Hepatocyte (in vitro differentiated cells): ENCODE measurements around the gene CPNE4. TPM values are rescaled to one million over a fixed set of nuclear protein-coding genes. Genes with fewer than 3 reads are reported as not detected.

Source experiments
- DNase-seq: peaks from one replicate; pipeline ENCODE4 v3.0.0-alpha.2; 2016; ENCODE audit warnings: low spot score
- H2AFZ ChIP-seq: fragments of 200-600 bp; sonication (generic); 2 replicates; pipeline ENCODE4 v1.6.0; 2016; ENCODE audit warnings: antibody characterized with exemption, mild to moderate bottlenecking
- H3K27ac ChIP-seq: fragments of 200-600 bp; sonication (generic); 2 replicates; pipeline ENCODE4 v1.5.1; 2016; ENCODE audit warnings: mild to moderate bottlenecking
- H3K27me3 ChIP-seq: fragments of 200-600 bp; sonication (generic); 2 replicates; pipeline ENCODE4 v1.6.1; 2016
- H3K36me3 ChIP-seq: fragments of 200-600 bp; sonication (generic); replicated peaks from 2 replicates; pipeline ENCODE4 v1.5.1; 2016; ENCODE audit warnings: low read depth; ENCODE audit not compliant: insufficient read depth
- H3K4me1 ChIP-seq: fragments of 200-600 bp; sonication (generic); 2 replicates; pipeline ENCODE4 v1.5.1; 2016; ENCODE audit warnings: mild to moderate bottlenecking, moderate library complexity; ENCODE audit not compliant: insufficient read depth
- H3K4me2 ChIP-seq: fragments of 200-600 bp; sonication (generic); 2 replicates; pipeline ENCODE4 v1.6.0; 2016
- H3K4me3 ChIP-seq: fragments of 200-600 bp; sonication (generic); 2 replicates; pipeline ENCODE4 v1.5.1; 2016; ENCODE audit warnings: mild to moderate bottlenecking
- H3K79me2 ChIP-seq: fragments of 200-600 bp; sonication (generic); 2 replicates; pipeline ENCODE4 v1.6.0; 2017; ENCODE audit warnings: mild to moderate bottlenecking
- H3K9me2 ChIP-seq: fragments of 200-600 bp; sonication (generic); replicated peaks from 2 replicates; pipeline ENCODE4 v1.6.0; 2017; ENCODE audit warnings: mild to moderate bottlenecking; ENCODE audit not compliant: insufficient read depth
- H3K9me3 ChIP-seq: fragments of 200-600 bp; sonication (generic); 2 replicates; pipeline ENCODE4 v1.5.1; 2016; ENCODE audit warnings: low read depth, mild to moderate bottlenecking
- H4K20me1 ChIP-seq: fragments of 200-600 bp; sonication (generic); 2 replicates; pipeline ENCODE4 v1.6.0; 2016; ENCODE audit warnings: mild to moderate bottlenecking; ENCODE audit not compliant: insufficient read depth, poor library complexity, severe bottlenecking
- EZH2 ChIP-seq: fragments of 200-600 bp; sonication (generic); IDR thresholded peaks from 2 replicates; pipeline ENCODE4 v1.6.1; 2016; ENCODE audit warnings: antibody characterized with exemption, mild to moderate bottlenecking, borderline replicate concordance
- EZH2phosphoT487 ChIP-seq: fragments of 200-600 bp; sonication (generic); IDR thresholded peaks from one replicate; pipeline ENCODE4 v1.6.1; 2018; ENCODE audit warnings: antibody characterized with exemption, mild to moderate bottlenecking, low read depth, moderate library complexity; ENCODE audit not compliant: unreplicated experiment, severe bottlenecking
- WGBS: methylation state at CpG from one replicate; pipeline ENCODE4 v1.1.6; 2016; ENCODE audit warnings: low lambda C conversion rate; ENCODE audit errors: missing lambda C conversion rate; 5-methylcytosine and 5-hydroxymethylcytosine counted together
- polyA plus RNA-seq: library from polyadenylated mRNA; unstranded; fragments of >200 nt; fragmentation: Nextera tagmentation; extraction: Ambion mirVana; gene quantifications from 2 replicates; pipeline ENCODE4 v1.2.1, GENCODE V29; 2016
- total RNA-seq: library from RNA; depleted of rRNA; stranded (reverse); fragments of >200 nt; gene quantifications from 2 replicates; pipeline ENCODE4 v1.2.3, GENCODE V29; 2014
- TF ChIP-seq, protein P1 (sequence below): fragments of 200-600 bp; sonication (generic); IDR thresholded peaks from 2 replicates; pipeline ENCODE4 v1.5.1; 2016; ENCODE audit warnings: antibody characterized with exemption, mild to moderate bottlenecking; ENCODE audit not compliant: poor library complexity

CPNE4 gene
- total and polyA plus RNA-seq, 2 experiments from 2014 or later: 0.37 to 0.52 TPM

DNA sequence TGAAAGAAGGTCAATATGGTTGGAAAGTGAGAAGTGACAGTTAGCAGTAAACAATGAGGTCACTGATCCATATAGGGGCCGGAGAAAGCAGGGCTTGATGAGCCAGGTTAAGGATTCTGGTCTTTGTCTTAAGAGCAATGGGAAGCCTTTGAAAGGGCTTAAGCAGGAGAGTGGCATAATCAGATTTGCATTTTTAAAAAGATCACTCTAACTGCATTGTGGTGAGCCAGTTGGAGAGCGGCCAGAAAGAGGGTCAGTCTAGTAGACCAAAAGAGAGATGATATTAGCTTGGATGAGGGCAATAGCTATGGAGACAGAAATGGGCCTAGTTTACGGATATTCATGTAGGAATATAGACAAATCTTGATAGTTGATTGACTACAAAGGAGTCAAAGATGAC is 46.6 kb downstream of the CPNE4 start:
- Histone ChIP-seq H3K36me3 (no peaks in the 10 kb centered on the region), H3K4me3 (no peak overlapping the region), H3K4me2 (no peak overlapping the region), H3K9me3 (no peaks in the 10 kb centered on the region), H2AFZ (no peak overlapping the region), H3K79me2 (no peaks in the 10 kb centered on the region), H3K4me1 (no peaks in the 10 kb centered on the region), H3K27me3 (no peaks in the 10 kb centered on the region), H4K20me1 (no peaks in the 10 kb centered on the region), H3K27ac (no peak overlapping the region), H3K9me2 (no peaks in the 10 kb centered on the region)
- 76% methylated on average over 3 of the region's 3 CpGs for WGBS
- TF ChIP-seq EZH2phosphoT487 (no peak), EZH2 (no peak)
- TF ChIP-seq, protein P1, sequence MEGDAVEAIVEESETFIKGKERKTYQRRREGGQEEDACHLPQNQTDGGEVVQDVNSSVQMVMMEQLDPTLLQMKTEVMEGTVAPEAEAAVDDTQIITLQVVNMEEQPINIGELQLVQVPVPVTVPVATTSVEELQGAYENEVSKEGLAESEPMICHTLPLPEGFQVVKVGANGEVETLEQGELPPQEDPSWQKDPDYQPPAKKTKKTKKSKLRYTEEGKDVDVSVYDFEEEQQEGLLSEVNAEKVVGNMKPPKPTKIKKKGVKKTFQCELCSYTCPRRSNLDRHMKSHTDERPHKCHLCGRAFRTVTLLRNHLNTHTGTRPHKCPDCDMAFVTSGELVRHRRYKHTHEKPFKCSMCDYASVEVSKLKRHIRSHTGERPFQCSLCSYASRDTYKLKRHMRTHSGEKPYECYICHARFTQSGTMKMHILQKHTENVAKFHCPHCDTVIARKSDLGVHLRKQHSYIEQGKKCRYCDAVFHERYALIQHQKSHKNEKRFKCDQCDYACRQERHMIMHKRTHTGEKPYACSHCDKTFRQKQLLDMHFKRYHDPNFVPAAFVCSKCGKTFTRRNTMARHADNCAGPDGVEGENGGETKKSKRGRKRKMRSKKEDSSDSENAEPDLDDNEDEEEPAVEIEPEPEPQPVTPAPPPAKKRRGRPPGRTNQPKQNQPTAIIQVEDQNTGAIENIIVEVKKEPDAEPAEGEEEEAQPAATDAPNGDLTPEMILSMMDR: no peak
- no peak for DNase-seq

- 100% methylated on average over 1 of the region's 1 CpG for WGBS
- no peak overlapping the region for H2AFZ ChIP-seq
Observed at GRCh38 chr3:131983689-131984088, 51.1 kb downstream of the CPNE4 start.

GRCh38 chr3:131981323-131981722 is 53.5 kb downstream of the CPNE4 start:
- 93% methylated on average over 7 of the region's 7 CpGs for WGBS
- TF ChIP-seq EZH2phosphoT487 (no peak), EZH2 (no peak)
- TF ChIP-seq, protein P1: no peak

More at GRCh38 chr3:131983689-131984088, 51.1 kb downstream of the CPNE4 start:
- no peaks in the 10 kb centered on the region for H3K27me3 ChIP-seq
- H3K4me1 ChIP-seq: no peaks in the 10 kb centered on the region
- no peak for TF ChIP-seq EZH2
- TF ChIP-seq EZH2phosphoT487: no peak
- TF ChIP-seq, protein P1: no peak
- no peaks in the 10 kb centered on the region for H4K20me1 ChIP-seq
- no peak overlapping the region for H3K4me2 ChIP-seq
- no peaks in the 10 kb centered on the region for H3K9me2 ChIP-seq
- no peaks in the 10 kb centered on the region for H3K36me3 ChIP-seq
- no peak overlapping the region for H3K4me3 ChIP-seq
- no peak for DNase-seq
- no peaks in the 10 kb centered on the region for H3K9me3 ChIP-seq
- no peaks in the 10 kb centered on the region for H3K79me2 ChIP-seq
- H3K27ac ChIP-seq: no peak overlapping the region

DNA sequence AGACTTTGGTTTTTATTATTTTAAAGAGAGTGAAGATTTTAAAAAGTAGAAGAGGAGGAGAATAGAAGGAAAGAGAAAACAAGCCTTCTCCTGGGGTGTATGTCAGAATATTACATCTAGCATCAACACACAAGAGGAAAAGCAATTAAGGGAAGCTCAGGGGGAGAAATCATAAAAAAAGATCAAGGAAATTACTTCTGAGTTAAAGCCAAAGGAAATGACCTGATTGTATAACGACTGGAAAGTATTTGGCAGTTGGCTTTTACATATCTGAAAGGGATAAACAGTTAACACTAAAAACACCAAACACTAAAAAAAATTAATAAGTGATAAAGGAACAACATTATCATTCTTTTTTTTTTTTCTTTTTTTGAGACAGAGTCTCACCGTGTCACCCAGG is 58.4 kb downstream of the CPNE4 start:
- H3K4me1 ChIP-seq: no peaks in the 10 kb centered on the region
- no peaks in the 10 kb centered on the region for H4K20me1 ChIP-seq
- no peak for TF ChIP-seq EZH2
- TF ChIP-seq, protein P1: no peak
- no peak for TF ChIP-seq EZH2phosphoT487
- H3K9me2 ChIP-seq: no peaks in the 10 kb centered on the region
- no peak overlapping the region for H2AFZ ChIP-seq
- H3K36me3 ChIP-seq: no peaks in the 10 kb centered on the region
- H3K4me3 ChIP-seq: no peak overlapping the region
- no peaks in the 10 kb centered on the region for H3K9me3 ChIP-seq
- no peak overlapping the region for H3K27ac ChIP-seq
- H3K79me2 ChIP-seq: no peaks in the 10 kb centered on the region
- no peak overlapping the region for H3K4me2 ChIP-seq
- no peak for DNase-seq
- WGBS: 71% methylated on average over 2 of the region's 2 CpGs
- no peaks in the 10 kb centered on the region for H3K27me3 ChIP-seq

More at GRCh38 chr3:131981323-131981722, 53.5 kb downstream of the CPNE4 start:
- DNase-seq: no peak
- no peaks in the 10 kb centered on the region for H3K27me3 ChIP-seq
- no peak overlapping the region for H3K4me2 ChIP-seq
- no peaks in the 10 kb centered on the region for H3K9me3 ChIP-seq
- no peak overlapping the region for H3K4me3 ChIP-seq
- no peaks in the 10 kb centered on the region for H3K9me2 ChIP-seq
- no peak overlapping the region for H3K27ac ChIP-seq
- H4K20me1 ChIP-seq: no peaks in the 10 kb centered on the region
- no peak overlapping the region for H2AFZ ChIP-seq
- no peaks in the 10 kb centered on the region for H3K79me2 ChIP-seq
- no peaks in the 10 kb centered on the region for H3K4me1 ChIP-seq
- H3K36me3 ChIP-seq: no peaks in the 10 kb centered on the region
